HepG2 (cell line): ENCODE data around the gene SPOPL. TPM values are rescaled to one million over a fixed set of nuclear protein-coding genes. Genes with fewer than 3 reads are reported as not detected.

Experiments
- ATAC-seq: fragments of 200-7000 bp; cut with Tn5 transposase; 3 replicates; pipeline ENCODE4 v1.9.1; 2020; ENCODE audit warnings: mild to moderate bottlenecking, moderate library complexity
- BruUV-seq: library from RNA; stranded (reverse); fragments of 400-500 nt; replicated peaks from 2 replicates; lab custom pipeline; 2021; lab: Mats Ljungman, UMichigan
- CTCF ChIA-PET: fragments of 300-600 bp; formaldehyde crosslinking; extraction: SDS; loops from one replicate; lab custom pipeline; 2021; ENCODE audit warnings: low total read pairs, inconsistent platforms, low intra/inter-chr PET ratio; lab: Yijun Ruan, JAX
- POLR2A ChIA-PET: fragments of 350-600 bp; sonication (Branson Sonifier 250); formaldehyde crosslinking; loops from one replicate; lab custom pipeline; 2020; ENCODE audit warnings: antibody characterized with exemption, inconsistent platforms; lab: Yijun Ruan, JAX
- DNase-seq: peaks from one replicate; pipeline ENCODE4 v3.0.0-alpha.2; 2015; ENCODE audit warnings: low spot score
- FAIRE-seq: peaks from 3 replicates; lab custom pipeline; 2011; peaks lifted over from hg19 to GRCh38; lab: Jason Lieb, UNC
- H2AFZ ChIP-seq: one replicate; pipeline ENCODE4 v1.6.1; 2011; ENCODE audit warnings: low read length, inconsistent platforms
- H3K27ac ChIP-seq: fragments of 300-600 bp; 3 replicates; pipeline ENCODE4 v1.8.0; 2011; ENCODE audit warnings: mixed run types, mild to moderate bottlenecking, mixed read lengths, low read length, inconsistent platforms; ENCODE audit not compliant: insufficient read depth; ENCODE audit errors: extremely low read length
- H3K27me3 ChIP-seq, 2 experiments: fragments of 200-600 bp in 1 of 2; 2 replicates in 1 of 2; 3 replicates in 1 of 2; pipeline versions ENCODE4 v1.6.0 to v1.8.0; 2011; ENCODE audit warnings: low read length in 2 of 2, mild to moderate bottlenecking in 2 of 2, moderate library complexity in 2 of 2, inconsistent platforms in 1 of 2; ENCODE audit not compliant: insufficient read depth in 2 of 2, control insufficient read depth in 1 of 2
- H3K36me3 ChIP-seq, 2 experiments: fragments of 200-600 bp in 1 of 2; replicated peaks in 1 of 2; 2 replicates in 1 of 2; 3 replicates in 1 of 2; pipeline versions ENCODE4 v1.5.1 to v1.8.0; 2011; ENCODE audit warnings: low read length in 2 of 2, inconsistent platforms in 1 of 2; ENCODE audit not compliant: insufficient read depth in 2 of 2, control insufficient read depth in 1 of 2
- H3K4me1 ChIP-seq: 2 replicates; pipeline ENCODE4 v1.5.1; 2012; ENCODE audit warnings: low read length, inconsistent platforms; ENCODE audit not compliant: insufficient read depth
- H3K4me2 ChIP-seq: 2 replicates; pipeline ENCODE4 v1.6.0; 2011; ENCODE audit warnings: low read depth, low read length, inconsistent platforms
- H3K4me3 ChIP-seq, 3 experiments: fragments of 200-600 bp in 1 of 3; sonication (generic), shearing (Covaris generic) in 1 of 3; replicated peaks in 1 of 3; 2 replicates each; pipeline ENCODE4 v1.5.1; 2011 to 2016; ENCODE audit warnings: low read length in 3 of 3, inconsistent platforms in 2 of 3, low read depth in 2 of 3, mild to moderate bottlenecking in 2 of 3, control low read depth in 1 of 3, mixed read lengths in 1 of 3; ENCODE audit not compliant: insufficient read depth in 1 of 3
- H3K79me2 ChIP-seq: one replicate; pipeline ENCODE4 v1.6.1; 2011; ENCODE audit warnings: low read length, inconsistent platforms; ENCODE audit not compliant: insufficient read depth
- H3K9ac ChIP-seq: 2 replicates; pipeline ENCODE4 v1.6.0; 2011; ENCODE audit warnings: mild to moderate bottlenecking, low read depth, low read length, inconsistent platforms; ENCODE audit not compliant: insufficient read depth
- H3K9me3 ChIP-seq: 2 replicates; pipeline ENCODE4 v1.5.1; 2012; ENCODE audit warnings: mild to moderate bottlenecking, low read length
- H4K20me1 ChIP-seq: 2 replicates; pipeline ENCODE4 v1.6.0; 2011; ENCODE audit warnings: inconsistent platforms, mild to moderate bottlenecking, low read length, moderate library complexity; ENCODE audit not compliant: insufficient read depth
- AHR ChIP-seq: IDR thresholded peaks from 2 replicates; pipeline ENCODE4 v1.6.1; 2018; ENCODE audit warnings: missing genetic modification reagents, missing compliant biosample characterization
- CBFB ChIP-seq: sonication (generic); formaldehyde crosslinking; IDR thresholded peaks from 2 replicates; pipeline ENCODE4 v1.4.0; 2020; ENCODE audit warnings: missing genetic modification reagents
- POLR2G ChIP-seq: fragments of 200-400 bp; formaldehyde crosslinking; IDR thresholded peaks from 2 replicates; pipeline ENCODE4 v1.6.1; 2018; ENCODE audit warnings: mild to moderate bottlenecking, low read depth, low read length, moderate library complexity
- RNF2 ChIP-seq: fragments of 450-650 bp; conservative IDR thresholded peaks from 2 replicates; pipeline ENCODE4 v1.6.1; 2016; ENCODE audit warnings: low read depth
- SMAD3 ChIP-seq: sonication (generic); formaldehyde crosslinking; IDR thresholded peaks from 2 replicates; pipeline ENCODE4 v1.4.0; 2020; ENCODE audit warnings: missing genetic modification reagents
- SPEN ChIP-seq: sonication (generic); formaldehyde crosslinking; IDR thresholded peaks from 2 replicates; pipeline ENCODE4 v1.5.1; 2020; ENCODE audit warnings: low read depth, mild to moderate bottlenecking, missing genetic modification reagents
- TFDP2 ChIP-seq: sonication (generic); formaldehyde crosslinking; IDR thresholded peaks from 2 replicates; pipeline ENCODE4 v1.4.0; 2020; ENCODE audit warnings: missing genetic modification reagents
- ZBTB14 ChIP-seq: sonication (generic); formaldehyde crosslinking; IDR thresholded peaks from 2 replicates; pipeline ENCODE4 v1.4.0; 2020; ENCODE audit warnings: missing genetic modification reagents
- ZNF12 ChIP-seq: sonication (generic); formaldehyde crosslinking; IDR thresholded peaks from 2 replicates; pipeline ENCODE4 v1.5.0; 2020; ENCODE audit warnings: missing genetic modification reagents
- ZNF781 ChIP-seq: sonication (generic); formaldehyde crosslinking; IDR thresholded peaks from 2 replicates; pipeline ENCODE4 v1.5.1; 2020; ENCODE audit warnings: borderline replicate concordance, mild to moderate bottlenecking, missing genetic modification reagents; ENCODE audit errors: not compliant biosample characterization
- WGBS: methylation state at CpG from one replicate; pipeline ENCODE4 v1.1.6; 2017; ENCODE audit warnings: low lambda C conversion rate; 5-methylcytosine and 5-hydroxymethylcytosine counted together
- in situ Hi-C: cut with HindIII; loops from 2 replicates; pipeline ENCODE4 v1.10.0; 2017; ENCODE audit warnings: low pct_unique_long_range_greater_than_20kb; ENCODE audit not compliant: extremely low pct_ligation_motif_present
- intact Hi-C: fragments of 100-400 bp; cut with micrococcal nuclease; formaldehyde crosslinking; loops from one replicate; pipeline ENCODE4 v1.10.0; 2022; ENCODE audit not compliant: unreplicated experiment
- polyA plus RNA-seq, 8 experiments: library from polyadenylated mRNA; depleted of rRNA in 3 of 8; stranded (reverse) in 7 of 8; unstranded in 1 of 8; fragments of >200 nt; fragmentation: Illumina TruSeq in 4 of 8; extraction: Trizol in 4 of 8; gene quantifications; 2 replicates each; pipeline versions ENCODE4 v1.2.1 to v1.2.3, GENCODE V29; 2011 to 2016; ENCODE audit warnings: low read depth in 4 of 8, missing spikeins in 1 of 8, mixed read lengths in 1 of 8; ENCODE audit not compliant: insufficient read depth in 1 of 8
- total RNA-seq, 5 experiments: library from RNA; depleted of rRNA; stranded (reverse); fragments of >200 nt; fragmentation: Illumina TruSeq; extraction: Trizol; gene quantifications; 2 replicates each; pipeline ENCODE4 v1.2.3, GENCODE V29; 2016; ENCODE audit warnings: low read depth in 1 of 5
- TF ChIP-seq, protein P1 (sequence below): IDR thresholded peaks from 2 replicates; pipeline ENCODE4 v1.6.1; 2016

SPOPL gene
- total and polyA plus RNA-seq, 2 of the 13 experiments (the other 11 are each of a cell fraction or from before 2014, with no cell fraction given), result 12.6 to 51.6 TPM

GRCh38 chr2:138581909-138582308, 80.3 kb downstream of the SPOPL start:
- H3K4me2 ChIP-seq, result no peak overlapping the region
- no peak overlapping the region for H3K27ac ChIP-seq
- H2AFZ ChIP-seq, result no peak overlapping the region
- ChIA-PET CTCF (no interaction called here), POLR2A (no interaction called here)
- H4K20me1 ChIP-seq, result no peaks in the 10 kb centered on the region
- no peaks in the 10 kb centered on the region for H3K4me1 ChIP-seq
- H3K36me3 ChIP-seq, result peaks cover 0 to 6% of the 10 kb centered on the region in 2 experiments; a peak in 3 of 5 replicates
- intact Hi-C loops, result no loop called here
- BruUV-seq, result no TSS peak
- no peak for ATAC-seq
- H3K79me2 ChIP-seq, result no peaks in the 10 kb centered on the region
- DNase-seq, result no peak
- FAIRE-seq, result no peak
- no peaks in the 10 kb centered on the region for H3K9me3 ChIP-seq
- in situ Hi-C loops, result no loop called here
- 98% methylated on average over 1 of the region's 1 CpG for WGBS
- no peak overlapping the region for H3K4me3 ChIP-seq
- no peak for TF ChIP-seq CBFB (CRISPR knock-in tag)
- no peak overlapping the region for H3K9ac ChIP-seq
- no peaks in the 10 kb centered on the region for H3K27me3 ChIP-seq

GRCh38 chr2:138589663-138590062, 88.1 kb downstream of the SPOPL start:
- DNase-seq, result no peak
- 98% methylated on average over 1 of the region's 1 CpG for WGBS
- intact Hi-C loops, result no loop called here
- H3K36me3 ChIP-seq, result no peaks in the 10 kb centered on the region
- no peak overlapping the region for H3K4me2 ChIP-seq
- no peak overlapping the region for H2AFZ ChIP-seq
- no TSS peak for BruUV-seq
- FAIRE-seq, result no peak
- CTCF ChIA-PET, result no interaction called here
- POLR2A ChIA-PET, result no interaction called here
- no peak overlapping the region for H3K27ac ChIP-seq
- H3K4me3 ChIP-seq, result no peak overlapping the region
- in situ Hi-C loops, result no loop called here
- no peak overlapping the region for H3K9ac ChIP-seq
- H4K20me1 ChIP-seq, result no peaks in the 10 kb centered on the region
- H3K79me2 ChIP-seq, result no peaks in the 10 kb centered on the region
- H3K27me3 ChIP-seq, result no peaks in the 10 kb centered on the region
- H3K9me3 ChIP-seq, result no peaks in the 10 kb centered on the region
- H3K4me1 ChIP-seq, result no peaks in the 10 kb centered on the region
- no peak for ATAC-seq
- TF ChIP-seq POLR2G (no peak), SPEN (CRISPR knock-in tag) (no peak), AHR (no peak), RNF2 (no peak), ZNF781 (CRISPR knock-in tag) (no peak), SMAD3 (CRISPR knock-in tag) (no peak), TFDP2 (CRISPR knock-in tag) (no peak), ZNF12 (no peak), ZBTB14 (CRISPR knock-in tag) (no peak)
- TF ChIP-seq, protein P1, sequence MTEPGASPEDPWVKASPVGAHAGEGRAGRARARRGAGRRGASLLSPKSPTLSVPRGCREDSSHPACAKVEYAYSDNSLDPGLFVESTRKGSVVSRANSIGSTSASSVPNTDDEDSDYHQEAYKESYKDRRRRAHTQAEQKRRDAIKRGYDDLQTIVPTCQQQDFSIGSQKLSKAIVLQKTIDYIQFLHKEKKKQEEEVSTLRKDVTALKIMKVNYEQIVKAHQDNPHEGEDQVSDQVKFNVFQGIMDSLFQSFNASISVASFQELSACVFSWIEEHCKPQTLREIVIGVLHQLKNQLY, result no peak
